Keratinocyte (primary cell): Measurements from ENCODE around the gene ADM2. TPM values are rescaled to one million over a fixed set of nuclear protein-coding genes. Genes with fewer than 3 reads are reported as not detected.
"Not testable (repeated sequence)": the region's sequence is repeated elsewhere in the genome, so short reads cannot be mapped to it uniquely, and the experiment has no call there.

Experiments
- DNase-seq: peaks from one replicate; pipeline ENCODE4 v3.0.0-alpha.2; 2011; ENCODE audit warnings: low read depth, missing footprints, low spot score
- FAIRE-seq: peaks from 2 replicates; lab custom pipeline; 2011; peaks lifted over from hg19 to GRCh38; lab: Jason Lieb, UNC
- H2AFZ ChIP-seq: 2 replicates; pipeline ENCODE4 v1.6.0; 2012; ENCODE audit warnings: low read length, control low read depth, inconsistent platforms; ENCODE audit not compliant: control insufficient read depth
- H3K27ac ChIP-seq: 2 replicates; pipeline ENCODE4 v1.5.1; 2011; ENCODE audit warnings: low read length; ENCODE audit not compliant: control insufficient read depth, insufficient read depth
- H3K27me3 ChIP-seq: 3 replicates; pipeline ENCODE4 v1.6.0; 2011; ENCODE audit warnings: low read length; ENCODE audit not compliant: control insufficient read depth, insufficient read depth; ENCODE audit errors: extremely low read depth
- H3K36me3 ChIP-seq, 2 experiments: 2 replicates in 1 of 2; 3 replicates in 1 of 2; pipeline ENCODE4 v1.5.1; 2011; ENCODE audit warnings: low read length in 2 of 2, mild to moderate bottlenecking in 1 of 2; ENCODE audit not compliant: control insufficient read depth in 2 of 2, insufficient read depth in 2 of 2; ENCODE audit errors: extremely low read depth in 1 of 2
- H3K4me1 ChIP-seq: 3 replicates; pipeline ENCODE4 v1.5.1; 2011; ENCODE audit warnings: low read length; ENCODE audit not compliant: control insufficient read depth, insufficient read depth; ENCODE audit errors: extremely low read depth
- H3K4me2 ChIP-seq: 3 replicates; pipeline ENCODE4 v1.6.0; 2011; ENCODE audit warnings: low read depth, low read length; ENCODE audit not compliant: control insufficient read depth, insufficient read depth; ENCODE audit errors: extremely low read depth
- H3K4me3 ChIP-seq, 3 experiments: fragments of 200-600 bp in 1 of 3; sonication (generic) in 1 of 3; 2 replicates in 2 of 3; 3 replicates in 1 of 3; pipeline ENCODE4 v1.5.1; 2011 to 2016; ENCODE audit warnings: low read length in 3 of 3, mild to moderate bottlenecking in 3 of 3, control low read depth in 2 of 3, inconsistent platforms in 1 of 3, low read depth in 1 of 3, mixed read lengths in 1 of 3, mixed run types in 1 of 3, moderate library complexity in 1 of 3; ENCODE audit not compliant: control insufficient read depth in 2 of 3, insufficient read depth in 2 of 3; ENCODE audit errors: extremely low read depth in 1 of 3
- H3K79me2 ChIP-seq: 2 replicates; pipeline ENCODE4 v1.6.0; 2012; ENCODE audit warnings: low read length; ENCODE audit not compliant: control insufficient read depth, insufficient read depth
- H3K9ac ChIP-seq: 3 replicates; pipeline ENCODE4 v1.6.0; 2011; ENCODE audit warnings: low read length; ENCODE audit not compliant: control insufficient read depth, insufficient read depth; ENCODE audit errors: extremely low read depth
- H3K9me1 ChIP-seq: 3 replicates; pipeline ENCODE4 v1.6.0; 2011; ENCODE audit warnings: low read length; ENCODE audit not compliant: control insufficient read depth, insufficient read depth; ENCODE audit errors: extremely low read depth
- H3K9me3 ChIP-seq: 2 replicates; pipeline ENCODE4 v1.5.1; 2012; ENCODE audit warnings: low read depth, low read length; ENCODE audit not compliant: control insufficient read depth
- H4K20me1 ChIP-seq: 3 replicates; pipeline ENCODE4 v1.6.0; 2011; ENCODE audit warnings: low read length; ENCODE audit not compliant: control insufficient read depth, insufficient read depth; ENCODE audit errors: extremely low read depth
- EZH2 ChIP-seq: IDR thresholded peaks from one replicate; pipeline ENCODE4 v1.6.1; 2012; ENCODE audit warnings: inconsistent platforms, mild to moderate bottlenecking, low read length, moderate library complexity
- dilution Hi-C: fragments of 300-500 bp; cut with MboI; formaldehyde crosslinking; loops from one replicate; pipeline ENCODE4 v1.7.0; 2020; ENCODE audit warnings: low sequenced_read_pairs; ENCODE audit not compliant: extremely low pct_ligation_motif_present
- polyA plus RNA-seq, 5 experiments: library from polyadenylated mRNA; depleted of rRNA in 3 of 5; stranded (reverse) in 3 of 5; stranded (forward) in 1 of 5; unstranded in 1 of 5; fragments of >200 nt; gene quantifications; 1 replicate in 1 of 5; 2 replicates in 3 of 5; 3 replicates in 1 of 5; pipeline versions ENCODE4 v1.2.1 to v1.2.3, GENCODE V29; 2011 to 2012; ENCODE audit warnings: missing spikeins in 2 of 5, low read depth in 1 of 5, low replicate concordance in 1 of 5
- TF ChIP-seq, protein P1 (sequence below), 3 experiments: IDR thresholded peaks in 1 of 3; conservative IDR thresholded peaks in 1 of 3; optimal IDR thresholded peaks in 1 of 3; 2 replicates in 2 of 3; 3 replicates in 1 of 3; pipeline versions ENCODE3 to v1.5.1; 2011; ENCODE audit warnings: low read length in 3 of 3, mild to moderate bottlenecking in 3 of 3, moderate library complexity in 2 of 3, control low read depth in 1 of 3, inconsistent platforms in 1 of 3; ENCODE audit not compliant: insufficient read depth in 2 of 3; ENCODE audit errors: extremely low read depth in 1 of 3

The ADM2 gene
- polyA plus RNA-seq, 1 donor (not counting 4 experiments of a cell fraction or from before 2014, with no cell fraction given), result 0.21 TPM

DNA sequence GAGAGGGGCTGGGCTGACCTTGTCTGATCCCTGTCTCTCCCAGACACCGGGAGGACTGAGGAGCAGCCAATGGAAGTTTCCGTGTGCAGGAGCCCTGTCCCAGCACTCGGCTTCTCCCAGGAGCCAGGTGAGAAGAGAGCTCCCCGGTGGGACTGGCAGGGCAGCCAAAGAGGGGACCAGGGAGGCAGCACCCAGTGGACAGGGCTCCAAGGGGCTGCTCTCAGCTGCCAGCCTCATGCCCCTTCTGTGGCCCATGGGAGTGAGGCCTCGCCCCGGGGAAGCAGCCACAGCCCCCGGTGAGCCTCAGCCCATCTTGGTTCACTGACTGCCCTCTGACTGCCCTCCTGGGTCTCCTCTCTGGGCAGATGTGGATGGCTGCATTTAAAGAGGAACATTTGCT is 37.3 kb downstream of the ADM2 start:
- Histone ChIP-seq H3K9me1 (no peaks in the 10 kb centered on the region), H2AFZ (no peak overlapping the region), H3K27ac (no peak overlapping the region), H3K9me3 (no peaks in the 10 kb centered on the region), H3K9ac (no peak overlapping the region), H3K4me3 (no peak overlapping the region), H4K20me1 (no peaks in the 10 kb centered on the region), H3K79me2 (peaks cover 28% of the 10 kb centered on the region), H3K4me1 (no peaks in the 10 kb centered on the region), H3K4me2 (no peak overlapping the region), H3K36me3 (peaks cover 23 to 30% of the 10 kb centered on the region in 2 experiments), H3K27me3 (no peaks in the 10 kb centered on the region)
- FAIRE-seq (no peak), DNase-seq (no peak)
- no peak for TF ChIP-seq EZH2
- TF ChIP-seq, protein P1, sequence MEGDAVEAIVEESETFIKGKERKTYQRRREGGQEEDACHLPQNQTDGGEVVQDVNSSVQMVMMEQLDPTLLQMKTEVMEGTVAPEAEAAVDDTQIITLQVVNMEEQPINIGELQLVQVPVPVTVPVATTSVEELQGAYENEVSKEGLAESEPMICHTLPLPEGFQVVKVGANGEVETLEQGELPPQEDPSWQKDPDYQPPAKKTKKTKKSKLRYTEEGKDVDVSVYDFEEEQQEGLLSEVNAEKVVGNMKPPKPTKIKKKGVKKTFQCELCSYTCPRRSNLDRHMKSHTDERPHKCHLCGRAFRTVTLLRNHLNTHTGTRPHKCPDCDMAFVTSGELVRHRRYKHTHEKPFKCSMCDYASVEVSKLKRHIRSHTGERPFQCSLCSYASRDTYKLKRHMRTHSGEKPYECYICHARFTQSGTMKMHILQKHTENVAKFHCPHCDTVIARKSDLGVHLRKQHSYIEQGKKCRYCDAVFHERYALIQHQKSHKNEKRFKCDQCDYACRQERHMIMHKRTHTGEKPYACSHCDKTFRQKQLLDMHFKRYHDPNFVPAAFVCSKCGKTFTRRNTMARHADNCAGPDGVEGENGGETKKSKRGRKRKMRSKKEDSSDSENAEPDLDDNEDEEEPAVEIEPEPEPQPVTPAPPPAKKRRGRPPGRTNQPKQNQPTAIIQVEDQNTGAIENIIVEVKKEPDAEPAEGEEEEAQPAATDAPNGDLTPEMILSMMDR (optimal IDR thresholded peaks at IDR 0.05 in 1 of 3, IDR thresholded peaks at IDR 0.05 in 1 of 3, conservative IDR thresholded peaks at IDR 0.05 in 1 of 3; ENCODE audit: extremely low read depth in 1 of 3, insufficient read depth in 2 of 3, low read length in 3 of 3), result no peak
- dilution Hi-C loops, result no loop called here

DNA sequence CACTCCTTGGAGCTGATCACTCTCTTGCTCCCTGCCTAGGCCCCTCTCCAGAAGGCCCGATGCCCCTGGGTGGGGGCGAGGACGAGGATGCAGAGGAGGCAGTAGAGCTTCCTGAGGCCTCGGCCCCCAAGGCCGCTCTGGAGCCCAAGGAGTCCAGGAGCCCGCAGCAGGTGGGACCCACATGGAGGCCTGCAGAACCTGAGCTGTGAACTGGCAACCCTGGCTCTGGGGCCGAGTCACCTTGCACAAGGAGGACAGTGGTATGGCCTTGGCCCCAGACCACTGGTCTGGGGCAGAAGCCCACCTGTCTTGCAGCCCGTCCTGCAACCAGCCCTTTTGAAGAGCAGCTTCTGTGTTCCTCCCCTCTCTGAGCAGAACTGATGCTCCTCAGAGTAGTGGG is 37.8 kb downstream of the ADM2 start:
- Histone ChIP-seq H3K36me3 (peaks cover 25 to 35% of the 10 kb centered on the region in 2 experiments), H3K79me2 (peaks cover 33% of the 10 kb centered on the region), H3K4me2 (no peak overlapping the region), H2AFZ (no peak overlapping the region), H3K4me3 (no peak overlapping the region), H4K20me1 (no peaks in the 10 kb centered on the region), H3K9ac (no peak overlapping the region), H3K4me1 (peaks cover 2% of the 10 kb centered on the region), H3K27ac (no peak overlapping the region), H3K27me3 (no peaks in the 10 kb centered on the region), H3K9me3 (no peaks in the 10 kb centered on the region), H3K9me1 (no peaks in the 10 kb centered on the region)
- no peak for TF ChIP-seq EZH2
- TF ChIP-seq, protein P1 (optimal IDR thresholded peaks at IDR 0.05 in 1 of 3, IDR thresholded peaks at IDR 0.05 in 1 of 3, conservative IDR thresholded peaks at IDR 0.05 in 1 of 3; ENCODE audit: extremely low read depth in 1 of 3, insufficient read depth in 2 of 3, low read length in 3 of 3), result no peak
- DNase-seq, result no peak
- dilution Hi-C loops, result no loop called here
- FAIRE-seq, result no peak

DNA sequence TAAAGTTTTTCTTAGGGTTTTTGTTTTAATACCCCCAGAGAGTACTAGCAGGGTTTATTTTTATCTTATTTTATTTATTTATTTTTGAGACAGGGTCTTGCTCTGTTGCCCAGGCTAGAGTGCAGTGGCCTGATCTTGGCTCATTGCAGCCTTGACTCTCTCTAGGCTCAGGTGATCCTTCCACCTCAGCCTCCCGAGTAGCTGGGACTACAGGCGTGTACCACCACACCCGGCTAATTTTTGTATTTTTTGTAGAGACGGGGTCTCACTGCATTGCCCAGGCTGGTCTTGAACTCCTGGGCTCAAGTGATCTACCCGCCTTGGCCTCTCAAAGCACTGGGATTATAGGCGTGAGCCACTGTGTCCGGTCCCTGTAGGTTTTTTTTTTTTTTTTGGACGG is 38.8 kb downstream of the ADM2 start:
- H3K27ac ChIP-seq, H3K4me2 ChIP-seq, H3K9ac ChIP-seq, FAIRE-seq, dilution Hi-C loops, H3K9me1 ChIP-seq, H4K20me1 ChIP-seq, H3K9me3 ChIP-seq, H3K27me3 ChIP-seq, H3K4me3 ChIP-seq, H2AFZ ChIP-seq, DNase-seq: not testable (repeated sequence)
- Histone ChIP-seq H3K79me2 (peaks cover 31% of the 10 kb centered on the region), H3K4me1 (peaks cover 11% of the 10 kb centered on the region), H3K36me3 (peaks cover 25 to 37% of the 10 kb centered on the region in 2 experiments)
